Glutamatergic neuron (in vitro differentiated cells): ENCODE data around the gene SLAMF7. TPM values are rescaled to one million over a fixed set of nuclear protein-coding genes. Genes with fewer than 3 reads are reported as not detected.

Experiments used
- DNase-seq: peaks from one replicate; pipeline ENCODE4 v3.0.0; 2022
- H3K27ac Mint-ChIP-seq: one replicate; pipeline ENCODE4 v1.8.0; 2020; ENCODE audit warnings: mild to moderate bottlenecking, mixed read lengths, inconsistent platforms; ENCODE audit not compliant: unreplicated experiment
- H3K27me3 Mint-ChIP-seq: one replicate; pipeline ENCODE4 v1.8.0; 2020; ENCODE audit warnings: mild to moderate bottlenecking, moderate library complexity, mixed read lengths, inconsistent platforms; ENCODE audit not compliant: unreplicated experiment
- H3K36me3 Mint-ChIP-seq: one replicate; pipeline ENCODE4 v1.8.0; 2020; ENCODE audit warnings: mild to moderate bottlenecking, mixed read lengths, inconsistent platforms; ENCODE audit not compliant: unreplicated experiment
- H3K4me1 Mint-ChIP-seq: one replicate; pipeline ENCODE4 v1.8.0; 2020; ENCODE audit warnings: mild to moderate bottlenecking, low read depth, mixed read lengths, inconsistent platforms; ENCODE audit not compliant: unreplicated experiment
- H3K4me3 Mint-ChIP-seq: one replicate; pipeline ENCODE4 v1.8.0; 2020; ENCODE audit warnings: mild to moderate bottlenecking, mixed read lengths, inconsistent platforms; ENCODE audit not compliant: unreplicated experiment
- H3K9me3 Mint-ChIP-seq: one replicate; pipeline ENCODE4 v1.8.0; 2020; ENCODE audit warnings: mild to moderate bottlenecking, moderate library complexity, mixed read lengths, inconsistent platforms; ENCODE audit not compliant: unreplicated experiment
- total RNA-seq: library from RNA; stranded (reverse); fragmentation: NEBNext Ultra II Directional; extraction: Animal tissue kit (Norgen Biotek cat#: 25700); gene quantifications from one replicate; pipeline ENCODE4 v1.2.1, GENCODE V29; 2021; ENCODE audit not compliant: unreplicated experiment
- TF ChIP-seq, protein P1 (sequence below): fragments of 200-600 bp; sonication (generic); IDR thresholded peaks from one replicate; pipeline ENCODE4 v1.5.0; 2021; ENCODE audit not compliant: partially characterized antibody, unreplicated experiment

Gene SLAMF7
- total RNA-seq, 1 donor from 2014 or later: not detected

DNA sequence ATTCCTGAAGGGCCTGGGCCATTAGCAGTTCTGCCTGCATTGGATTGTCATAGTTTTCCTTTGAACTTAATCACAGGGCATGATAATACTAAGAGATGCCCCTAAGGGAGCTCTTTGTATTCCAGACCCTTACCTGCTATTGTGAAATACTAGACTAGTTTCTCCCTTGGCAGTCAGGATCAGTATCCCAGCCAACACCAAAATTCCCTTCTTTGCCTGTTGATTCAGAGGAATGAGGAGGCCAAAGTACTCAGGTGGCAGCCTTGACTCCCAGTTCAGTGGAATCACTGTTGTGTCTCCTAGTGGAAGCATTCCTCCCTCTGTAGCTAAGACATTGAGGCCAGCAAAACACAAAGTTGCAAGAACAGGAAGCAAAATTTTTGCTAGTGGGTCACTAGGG lies 20.7 kb downstream of the SLAMF7 start:
- DNase-seq: no peak
- no peaks in the 10 kb centered on the region for H3K36me3 Mint-ChIP-seq
- H3K4me1 Mint-ChIP-seq: no peaks in the 10 kb centered on the region
- H3K4me3 Mint-ChIP-seq: no peak overlapping the region
- H3K9me3 Mint-ChIP-seq: peaks cover 2% of the 10 kb centered on the region
- H3K27ac Mint-ChIP-seq: no peak overlapping the region
- TF ChIP-seq, protein P1, sequence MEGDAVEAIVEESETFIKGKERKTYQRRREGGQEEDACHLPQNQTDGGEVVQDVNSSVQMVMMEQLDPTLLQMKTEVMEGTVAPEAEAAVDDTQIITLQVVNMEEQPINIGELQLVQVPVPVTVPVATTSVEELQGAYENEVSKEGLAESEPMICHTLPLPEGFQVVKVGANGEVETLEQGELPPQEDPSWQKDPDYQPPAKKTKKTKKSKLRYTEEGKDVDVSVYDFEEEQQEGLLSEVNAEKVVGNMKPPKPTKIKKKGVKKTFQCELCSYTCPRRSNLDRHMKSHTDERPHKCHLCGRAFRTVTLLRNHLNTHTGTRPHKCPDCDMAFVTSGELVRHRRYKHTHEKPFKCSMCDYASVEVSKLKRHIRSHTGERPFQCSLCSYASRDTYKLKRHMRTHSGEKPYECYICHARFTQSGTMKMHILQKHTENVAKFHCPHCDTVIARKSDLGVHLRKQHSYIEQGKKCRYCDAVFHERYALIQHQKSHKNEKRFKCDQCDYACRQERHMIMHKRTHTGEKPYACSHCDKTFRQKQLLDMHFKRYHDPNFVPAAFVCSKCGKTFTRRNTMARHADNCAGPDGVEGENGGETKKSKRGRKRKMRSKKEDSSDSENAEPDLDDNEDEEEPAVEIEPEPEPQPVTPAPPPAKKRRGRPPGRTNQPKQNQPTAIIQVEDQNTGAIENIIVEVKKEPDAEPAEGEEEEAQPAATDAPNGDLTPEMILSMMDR: no peak
- no peaks in the 10 kb centered on the region for H3K27me3 Mint-ChIP-seq

DNA sequence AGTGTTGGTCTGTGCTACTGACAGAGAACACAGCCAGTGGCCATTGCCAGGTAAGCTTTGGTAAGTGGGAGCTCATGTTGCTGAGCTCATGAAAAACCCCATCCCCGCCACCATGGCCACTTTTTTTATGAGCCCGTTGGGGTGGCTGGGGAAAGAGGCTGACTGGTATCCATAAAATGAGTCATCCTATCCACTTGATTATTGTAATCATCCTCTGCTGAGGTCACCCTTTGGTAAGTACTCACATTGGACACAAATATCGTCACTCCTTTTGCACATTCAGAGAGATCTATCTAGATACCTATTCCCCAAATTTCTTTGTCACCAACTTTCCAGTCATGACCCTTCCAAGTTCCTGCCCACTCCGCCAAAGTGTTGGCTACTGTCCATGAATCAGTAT lies 22.0 kb downstream of the SLAMF7 start:
- Mint-ChIP-seq H3K9me3 (peaks cover 1% of the 10 kb centered on the region), H3K4me1 (no peaks in the 10 kb centered on the region), H3K27ac (no peak overlapping the region), H3K27me3 (no peaks in the 10 kb centered on the region), H3K4me3 (no peak overlapping the region), H3K36me3 (no peaks in the 10 kb centered on the region)
- no peak for DNase-seq
- TF ChIP-seq, protein P1: no peak

DNA sequence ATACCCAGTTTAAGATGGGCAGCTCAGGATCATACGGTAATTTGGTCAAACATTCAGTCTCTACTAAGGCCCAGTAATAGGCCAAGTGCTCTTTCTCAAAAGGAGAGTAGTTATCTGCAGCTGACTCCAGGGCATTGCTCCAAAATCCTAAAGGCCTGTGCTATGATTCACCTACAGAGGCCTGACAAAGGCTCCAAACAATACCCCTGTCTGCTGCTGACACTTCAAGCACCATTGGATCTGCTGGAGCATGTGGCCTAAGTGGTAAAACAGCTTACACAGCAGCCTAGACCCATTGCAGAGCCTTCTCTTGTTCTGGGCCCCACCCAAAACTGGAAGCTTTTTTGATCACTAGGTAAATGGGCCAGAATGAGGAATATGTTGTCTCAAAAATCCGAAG lies 22.8 kb downstream of the SLAMF7 start:
- H3K4me1 Mint-ChIP-seq: no peaks in the 10 kb centered on the region
- no peak overlapping the region for H3K27ac Mint-ChIP-seq
- TF ChIP-seq, protein P1: no peak
- no peaks in the 10 kb centered on the region for H3K36me3 Mint-ChIP-seq
- no peak for DNase-seq
- H3K9me3 Mint-ChIP-seq: peaks cover 1% of the 10 kb centered on the region
- no peaks in the 10 kb centered on the region for H3K27me3 Mint-ChIP-seq
- H3K4me3 Mint-ChIP-seq: no peak overlapping the region

DNA sequence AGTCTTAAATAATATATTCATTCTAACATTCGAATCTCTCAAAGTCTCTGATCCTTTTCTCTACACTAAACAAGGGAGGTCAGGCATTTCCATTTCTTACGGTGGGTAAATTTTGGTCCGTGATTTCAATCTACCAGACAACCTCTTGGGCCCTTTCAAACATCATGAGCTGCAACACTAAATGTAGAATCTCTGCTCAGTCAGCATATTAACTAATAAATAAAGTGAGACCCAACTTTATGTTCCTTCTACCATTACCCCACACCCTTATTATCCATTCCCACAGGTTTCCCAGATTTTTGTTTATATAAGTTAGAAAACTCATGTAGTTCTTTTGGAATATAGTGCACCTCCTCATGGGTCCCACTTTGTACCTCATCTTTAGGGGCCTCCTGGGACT lies 24.9 kb downstream of the SLAMF7 start:
- no peak for DNase-seq
- H3K4me1 Mint-ChIP-seq: no peaks in the 10 kb centered on the region
- H3K4me3 Mint-ChIP-seq: no peak overlapping the region
- TF ChIP-seq, protein P1: no peak
- H3K27ac Mint-ChIP-seq: no peak overlapping the region
- H3K27me3 Mint-ChIP-seq: no peaks in the 10 kb centered on the region
- peaks cover 1% of the 10 kb centered on the region for H3K9me3 Mint-ChIP-seq
- H3K36me3 Mint-ChIP-seq: no peaks in the 10 kb centered on the region

DNA sequence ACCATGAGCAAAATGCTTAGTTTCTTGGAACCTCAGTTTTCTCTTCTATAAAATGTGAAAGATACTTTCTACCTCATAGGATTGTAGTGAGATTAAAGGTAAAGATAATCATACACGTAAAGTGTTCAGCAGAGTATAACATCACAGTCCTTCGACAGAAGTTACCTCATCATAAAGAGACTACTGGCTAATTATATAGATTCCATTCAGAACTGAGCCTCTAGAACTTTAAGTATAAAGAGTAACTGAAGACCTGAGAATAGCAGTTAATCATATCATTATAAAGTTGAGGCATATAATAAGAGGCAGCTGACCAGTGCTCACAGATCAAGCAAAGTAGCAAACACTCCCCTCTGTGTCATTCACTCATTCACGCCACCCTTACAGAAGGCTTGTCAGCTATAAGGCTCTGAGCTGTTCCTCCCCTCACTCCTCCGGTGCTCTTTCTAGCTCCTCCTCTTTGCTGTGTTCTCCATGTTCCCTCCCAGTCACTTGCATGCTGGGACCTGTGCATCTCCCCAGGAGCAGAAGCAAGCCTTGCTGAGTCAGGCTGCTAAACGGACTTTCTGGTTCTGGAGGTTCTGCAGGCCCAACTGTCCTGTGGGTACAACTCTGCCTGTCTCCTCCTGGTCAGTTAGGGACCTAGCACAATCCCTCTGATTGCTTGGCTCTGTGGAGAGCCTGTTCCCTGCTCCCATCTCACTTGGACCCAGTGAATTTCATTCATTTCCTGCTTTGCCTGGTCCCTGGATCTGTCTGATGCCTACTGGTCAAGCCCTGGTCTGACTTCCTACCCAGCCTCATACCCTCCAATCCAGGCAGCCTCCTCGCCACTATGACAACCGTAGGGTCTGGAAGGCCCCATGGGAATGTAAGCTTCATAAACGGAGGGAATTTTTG lies 28.6 kb downstream of the SLAMF7 start:
- H3K9me3 Mint-ChIP-seq: peaks cover 3% of the 10 kb centered on the region
- no peaks in the 10 kb centered on the region for H3K36me3 Mint-ChIP-seq
- H3K4me3 Mint-ChIP-seq: no peak overlapping the region
- no peaks in the 10 kb centered on the region for H3K4me1 Mint-ChIP-seq
- DNase-seq: no peak
- no peak overlapping the region for H3K27ac Mint-ChIP-seq
- no peaks in the 10 kb centered on the region for H3K27me3 Mint-ChIP-seq
- TF ChIP-seq, protein P1: no peak
